HUES6 (cell line): ENCODE results near the gene PLA2G2E.

ENCODE experiments used
- H3K27ac ChIP-seq: 2 replicates; pipeline ENCODE4 v1.7.0; 2013; ENCODE audit warnings: low read depth, mild to moderate bottlenecking, low read length, inconsistent platforms
- H3K27me3 ChIP-seq: 2 replicates; pipeline ENCODE4 v1.6.1; 2013; ENCODE audit warnings: low read length; ENCODE audit not compliant: control insufficient read depth, insufficient read depth
- H3K36me3 ChIP-seq: 2 replicates; pipeline ENCODE4 v1.6.1; 2013; ENCODE audit warnings: low read length; ENCODE audit not compliant: control insufficient read depth, insufficient read depth
- H3K4me1 ChIP-seq: 2 replicates; pipeline ENCODE4 v1.6.1; 2013; ENCODE audit warnings: low read length; ENCODE audit not compliant: control insufficient read depth, insufficient read depth
- H3K4me3 ChIP-seq: 2 replicates; pipeline ENCODE4 v1.5.1; 2013; ENCODE audit warnings: low read depth, low read length
- H3K9ac ChIP-seq: one replicate; pipeline ENCODE4 v1.6.1; 2013; ENCODE audit warnings: mild to moderate bottlenecking, low read length
- H3K9me3 ChIP-seq: 2 replicates; pipeline ENCODE4 v1.6.1; 2013; ENCODE audit warnings: low read depth, low read length; ENCODE audit not compliant: control insufficient read depth, insufficient read depth

The PLA2G2E gene

GRCh38 chr1:19909971-19910370 is 13.4 kb downstream of the PLA2G2E start:
- no peaks in the 10 kb centered on the region for H3K9me3 ChIP-seq
- no peaks in the 10 kb centered on the region for H3K4me1 ChIP-seq
- H3K36me3 ChIP-seq, result peaks cover 95% of the 10 kb centered on the region
- no peak overlapping the region for H3K27ac ChIP-seq
- no peak overlapping the region for H3K9ac ChIP-seq
- no peaks in the 10 kb centered on the region for H3K27me3 ChIP-seq
- no peak overlapping the region for H3K4me3 ChIP-seq

- Histone ChIP-seq H3K9me3 (no peaks in the 10 kb centered on the region), H3K4me3 (no peak overlapping the region), H3K4me1 (no peaks in the 10 kb centered on the region), H3K36me3 (peaks cover 95% of the 10 kb centered on the region), H3K27ac (no peak overlapping the region), H3K9ac (no peak overlapping the region), H3K27me3 (no peaks in the 10 kb centered on the region)
Observed at GRCh38 chr1:19909392-19909791, 14.0 kb downstream of the PLA2G2E start.

- Histone ChIP-seq H3K9ac (no peak overlapping the region), H3K36me3 (peaks cover 90% of the 10 kb centered on the region), H3K27ac (no peak overlapping the region), H3K4me3 (no peak overlapping the region), H3K27me3 (no peaks in the 10 kb centered on the region), H3K4me1 (no peaks in the 10 kb centered on the region), H3K9me3 (no peaks in the 10 kb centered on the region)
Observed at GRCh38 chr1:19907456-19907855, 16.0 kb downstream of the PLA2G2E start.

GRCh38 chr1:19903621-19904020 is 19.8 kb downstream of the PLA2G2E start:
- Histone ChIP-seq H3K4me1 (no peaks in the 10 kb centered on the region), H3K27me3 (no peaks in the 10 kb centered on the region), H3K4me3 (no peak overlapping the region), H3K36me3 (peaks cover 82% of the 10 kb centered on the region), H3K27ac (no peak overlapping the region), H3K9me3 (no peaks in the 10 kb centered on the region), H3K9ac (no peak overlapping the region)

GRCh38 chr1:19901653-19902052 is 21.8 kb downstream of the PLA2G2E start:
- Histone ChIP-seq H3K4me3 (no peak overlapping the region), H3K9ac (no peak overlapping the region), H3K4me1 (no peaks in the 10 kb centered on the region), H3K27me3 (no peaks in the 10 kb centered on the region), H3K27ac (no peak overlapping the region), H3K9me3 (no peaks in the 10 kb centered on the region), H3K36me3 (peaks cover 79% of the 10 kb centered on the region)

GRCh38 chr1:19894218-19894617 is 29.2 kb downstream of the PLA2G2E start:
- peaks cover 85% of the 10 kb centered on the region for H3K36me3 ChIP-seq
- H3K4me1 ChIP-seq, result no peaks in the 10 kb centered on the region
- H3K9ac ChIP-seq, result no peak overlapping the region
- H3K9me3 ChIP-seq, result no peaks in the 10 kb centered on the region
- H3K27ac ChIP-seq, result no peak overlapping the region
- no peaks in the 10 kb centered on the region for H3K27me3 ChIP-seq
- no peak overlapping the region for H3K4me3 ChIP-seq

- H3K9me3 ChIP-seq, result no peaks in the 10 kb centered on the region
- no peaks in the 10 kb centered on the region for H3K27me3 ChIP-seq
- H3K27ac ChIP-seq, result no peak overlapping the region
- H3K36me3 ChIP-seq, result peaks cover 80% of the 10 kb centered on the region
- no peak overlapping the region for H3K4me3 ChIP-seq
- H3K9ac ChIP-seq, result no peak overlapping the region
- H3K4me1 ChIP-seq, result no peaks in the 10 kb centered on the region
Observed at GRCh38 chr1:19893687-19894086, 29.7 kb downstream of the PLA2G2E start.

GRCh38 chr1:19892628-19893168 is 30.7 kb downstream of the PLA2G2E start:
- H3K4me1 ChIP-seq, result no peaks in the 10 kb centered on the region
- no peak overlapping the region for H3K27ac ChIP-seq
- no peak overlapping the region for H3K4me3 ChIP-seq
- H3K9ac ChIP-seq, result no peak overlapping the region
- peaks cover 72% of the 10 kb centered on the region for H3K36me3 ChIP-seq
- H3K9me3 ChIP-seq, result no peaks in the 10 kb centered on the region
- no peaks in the 10 kb centered on the region for H3K27me3 ChIP-seq

- no peaks in the 10 kb centered on the region for H3K9me3 ChIP-seq
- no peak overlapping the region for H3K4me3 ChIP-seq
- H3K4me1 ChIP-seq, result no peaks in the 10 kb centered on the region
- no peak overlapping the region for H3K9ac ChIP-seq
- H3K36me3 ChIP-seq, result peaks cover 71% of the 10 kb centered on the region
- no peaks in the 10 kb centered on the region for H3K27me3 ChIP-seq
- no peak overlapping the region for H3K27ac ChIP-seq
Observed at GRCh38 chr1:19892129-19892528, 31.3 kb downstream of the PLA2G2E start.

GRCh38 chr1:19889656-19890055 is 33.8 kb downstream of the PLA2G2E start:
- H3K27ac ChIP-seq, result no peak overlapping the region
- no peak overlapping the region for H3K4me3 ChIP-seq
- H3K9me3 ChIP-seq, result no peaks in the 10 kb centered on the region
- H3K9ac ChIP-seq, result no peak overlapping the region
- H3K27me3 ChIP-seq, result no peaks in the 10 kb centered on the region
- peaks cover 60% of the 10 kb centered on the region for H3K36me3 ChIP-seq
- H3K4me1 ChIP-seq, result no peaks in the 10 kb centered on the region; the same call in 1 of the 2 replicates

- no peak overlapping the region for H3K9ac ChIP-seq
- H3K27me3 ChIP-seq, result no peaks in the 10 kb centered on the region
- no peak overlapping the region for H3K4me3 ChIP-seq
- peaks cover 44% of the 10 kb centered on the region for H3K36me3 ChIP-seq
- no peaks in the 10 kb centered on the region; the same call in 1 of the 2 replicates for H3K4me1 ChIP-seq
- H3K27ac ChIP-seq, result no peak overlapping the region
- no peaks in the 10 kb centered on the region for H3K9me3 ChIP-seq
Observed at GRCh38 chr1:19888112-19888511, 35.3 kb downstream of the PLA2G2E start.

GRCh38 chr1:19885821-19886220 is 37.6 kb downstream of the PLA2G2E start:
- Histone ChIP-seq H3K9me3 (no peaks in the 10 kb centered on the region), H3K4me1 (peaks cover 4% of the 10 kb centered on the region), H3K36me3 (peaks cover 22% of the 10 kb centered on the region), H3K27me3 (no peaks in the 10 kb centered on the region), H3K27ac (no peak overlapping the region), H3K4me3 (no peak overlapping the region), H3K9ac (no peak overlapping the region)
